HCT116 (cell line): ENCODE measurements around the gene UCP2. TPM values are rescaled to one million over a fixed set of nuclear protein-coding genes. Genes with fewer than 3 reads are reported as not detected.

Experiments used
- ATAC-seq: fragments of 200-7000 bp; cut with Tn5 transposase; 2 replicates; pipeline ENCODE4 v1.9.1; 2020; ENCODE audit warnings: mild to moderate bottlenecking, moderate library complexity
- BruUV-seq: library from RNA; stranded (reverse); fragments of 400-500 nt; replicated peaks from 2 replicates; lab custom pipeline; 2021; lab: Mats Ljungman, UMichigan
- CTCF ChIA-PET: fragments of 300-600 bp; sonication (Branson Sonifier 250); formaldehyde crosslinking; loops from one replicate; lab custom pipeline; 2021; ENCODE audit warnings: antibody characterized with exemption; lab: Charles Lee
- POLR2A ChIA-PET: fragments of 300-600, 350-600 bp; sonication (Branson Sonifier 250); formaldehyde crosslinking; loops from one replicate; lab custom pipeline; 2021; ENCODE audit warnings: antibody characterized with exemption; lab: Charles Lee
- RAD21 ChIA-PET, 2 experiments: fragments of 300-600 bp; sonication (Branson Sonifier 250); formaldehyde crosslinking; loops; one replicate each; lab custom pipeline; 2023; ENCODE audit warnings: low total read pairs in 2 of 2; ENCODE audit not compliant: uncharacterized antibody in 2 of 2, unreplicated experiment in 2 of 2, low non-redundant PET in 1 of 2; lab: Charles Lee
- DNase-seq: peaks from one replicate; pipeline ENCODE4 v3.0.0-alpha.2; 2010; ENCODE audit warnings: low read depth, low spot score
- H2AFZ ChIP-seq: fragments of 200-600 bp; shearing (Covaris generic), sonication (generic); 2 replicates; pipeline ENCODE4 v1.6.1; 2017; ENCODE audit warnings: low read depth, mixed run types, mixed read lengths, antibody characterized with exemption, low read length; ENCODE audit not compliant: poor library complexity, severe bottlenecking
- H3K27ac ChIP-seq: 2 replicates; pipeline ENCODE4 v1.5.1; 2012; ENCODE audit warnings: low read depth, low read length
- H3K27me3 ChIP-seq: fragments of 200-600 bp; sonication (generic); 2 replicates; pipeline ENCODE4 v1.6.1; 2016; ENCODE audit warnings: mixed run types, low read length, mixed read lengths; ENCODE audit not compliant: insufficient read depth
- H3K36me3 ChIP-seq, 2 experiments: fragments of 200-500 bp in 1 of 2; fragments of 200-600 bp in 1 of 2; sonication (Bioruptor generic) in 1 of 2; sonication (generic) in 1 of 2; 2 replicates each; pipeline versions ENCODE4 v1.5.1 to v1.6.1; 2014 to 2016; ENCODE audit warnings: low read length in 2 of 2, inconsistent platforms in 1 of 2, mixed read lengths in 1 of 2, mixed run types in 1 of 2; ENCODE audit not compliant: insufficient read depth in 2 of 2, control insufficient read depth in 1 of 2
- H3K4me1 ChIP-seq, 2 experiments: fragments of 200-600 bp in 1 of 2; sonication (generic) in 1 of 2; 2 replicates each; pipeline versions ENCODE4 v1.5.1 to v1.6.1; 2012 to 2017; ENCODE audit warnings: low read length in 2 of 2, inconsistent platforms in 1 of 2, mild to moderate bottlenecking in 1 of 2, mixed read lengths in 1 of 2, mixed run types in 1 of 2, moderate library complexity in 1 of 2; ENCODE audit not compliant: insufficient read depth in 2 of 2, control insufficient read depth in 1 of 2
- H3K4me2 ChIP-seq: fragments of 200-600 bp; sonication (generic); 2 replicates; pipeline ENCODE4 v1.6.1; 2017; ENCODE audit warnings: mixed run types, low read length, mixed read lengths
- H3K4me3 ChIP-seq, 2 experiments: fragments of 200-600 bp in 1 of 2; sonication (generic) in 1 of 2; replicated peaks in 1 of 2; 2 replicates each; pipeline ENCODE4 v1.5.1; 2011 to 2016; ENCODE audit warnings: low read length in 2 of 2, control low read depth in 1 of 2, low read depth in 1 of 2, mild to moderate bottlenecking in 1 of 2, mixed read lengths in 1 of 2, mixed run types in 1 of 2
- H3K79me2 ChIP-seq: fragments of 200-600 bp; sonication (generic); 2 replicates; pipeline ENCODE4 v1.6.1; 2017; ENCODE audit warnings: mild to moderate bottlenecking, mixed run types, low read length, moderate library complexity, mixed read lengths; ENCODE audit not compliant: insufficient read depth
- H3K9ac ChIP-seq: fragments of 200-600 bp; sonication (generic); 2 replicates; pipeline ENCODE4 v1.6.1; 2016; ENCODE audit warnings: low read length, mixed read lengths
- H3K9me2 ChIP-seq: fragments of 200-600 bp; sonication (generic), shearing (Covaris generic); 2 replicates; pipeline ENCODE4 v1.6.1; 2017; ENCODE audit warnings: mixed run types, mild to moderate bottlenecking, moderate library complexity; ENCODE audit not compliant: insufficient read depth
- H3K9me3 ChIP-seq, 2 experiments: fragments of 200-500 bp in 1 of 2; fragments of 200-600 bp in 1 of 2; sonication (Bioruptor generic) in 1 of 2; sonication (generic) in 1 of 2; 2 replicates each; pipeline ENCODE4 v1.6.1; 2014 to 2017; ENCODE audit warnings: low read length in 2 of 2, mixed read lengths in 2 of 2, inconsistent platforms in 1 of 2, low read depth in 1 of 2, mild to moderate bottlenecking in 1 of 2, mixed run types in 1 of 2, moderate library complexity in 1 of 2; ENCODE audit not compliant: control insufficient read depth in 1 of 2, insufficient read depth in 1 of 2
- H4K20me1 ChIP-seq: fragments of 200-600 bp; sonication (generic), shearing (Covaris generic); 2 replicates; pipeline ENCODE4 v1.6.1; 2017; ENCODE audit warnings: mixed run types, mild to moderate bottlenecking, moderate library complexity; ENCODE audit not compliant: insufficient read depth
- EZH2 ChIP-seq: fragments of 200-600 bp; sonication (generic); IDR thresholded peaks from 2 replicates; pipeline ENCODE4 v1.6.1; 2017; ENCODE audit warnings: antibody characterized with exemption, mixed run types
- JUND ChIP-seq: IDR thresholded peaks from 2 replicates; pipeline ENCODE4 v1.6.1; 2012
- POLR2AphosphoS5 ChIP-seq: IDR thresholded peaks from 2 replicates; pipeline ENCODE4 v1.6.1; 2011; ENCODE audit warnings: mild to moderate bottlenecking, low read depth, low read length, moderate library complexity
- RAD21 ChIP-seq: IDR thresholded peaks from 2 replicates; pipeline ENCODE4 v1.6.1; 2012; ENCODE audit warnings: low read depth, mild to moderate bottlenecking
- SRF ChIP-seq: IDR thresholded peaks from 2 replicates; pipeline ENCODE4 v1.6.1; 2012; ENCODE audit warnings: low read depth
- TCF7L2 ChIP-seq: IDR thresholded peaks from 2 replicates; pipeline ENCODE4 v1.7.0; 2011; ENCODE audit warnings: borderline replicate concordance, inconsistent platforms; ENCODE audit not compliant: insufficient read depth, insufficient read length; ENCODE audit errors: extremely low read depth
- YY1 ChIP-seq: IDR thresholded peaks from 2 replicates; pipeline ENCODE4 v1.6.1; 2011; ENCODE audit warnings: low read length, low read depth, moderate library complexity, mild to moderate bottlenecking; ENCODE audit not compliant: insufficient replicate concordance; ENCODE audit errors: extremely low read depth
- ZNF274 ChIP-seq: fragments of 200-500 bp; sonication (Bioruptor generic); IDR thresholded peaks from 2 replicates; pipeline ENCODE4 v1.6.1; 2014; ENCODE audit warnings: mild to moderate bottlenecking, low read depth, low read length, inconsistent platforms
- intact Hi-C: fragments of 100-400 bp; cut with micrococcal nuclease; formaldehyde crosslinking; loops from 2 replicates; pipeline ENCODE4 v1.10.0; 2022
- total RNA-seq: library from RNA; stranded (reverse); gene quantifications from one replicate; pipeline ENCODE4 v1.2.1, GENCODE V29; 2021; ENCODE audit not compliant: unreplicated experiment
- TF ChIP-seq, protein P1 (sequence below): IDR thresholded peaks from 2 replicates; pipeline ENCODE4 v1.6.1; 2012
- TF ChIP-seq, protein P2 (sequence below), 3 experiments: fragments of 200-600 bp in 1 of 3; sonication (generic) in 1 of 3; IDR thresholded peaks in 2 of 3; conservative IDR thresholded peaks in 1 of 3; 2 replicates each; pipeline ENCODE4 v1.5.1; 2012 to 2017; ENCODE audit warnings: low read depth in 2 of 3, low read length in 2 of 3, antibody characterized with exemption in 1 of 3, borderline replicate concordance in 1 of 3, control low read depth in 1 of 3, mild to moderate bottlenecking in 1 of 3, mixed read lengths in 1 of 3, mixed run types in 1 of 3, moderate library complexity in 1 of 3; ENCODE audit not compliant: insufficient read depth in 1 of 3

Gene UCP2
- total RNA-seq, 1 experiment from 2014 or later = 20.4 TPM

- H3K9me3 ChIP-seq = no peaks in the 10 kb centered on the region
- no peaks in the 10 kb centered on the region for H3K79me2 ChIP-seq
- H3K36me3 ChIP-seq = no peaks in the 10 kb centered on the region
- no peak for DNase-seq
- no peaks in the 10 kb centered on the region for H4K20me1 ChIP-seq
- H3K27me3 ChIP-seq = no peaks in the 10 kb centered on the region
- H2AFZ ChIP-seq = no peak overlapping the region
- no peaks in the 10 kb centered on the region for H3K4me1 ChIP-seq
- TF ChIP-seq RAD21 (0 out of 2 replicates have a peak, but pooled peaks have one; percentile 30), TCF7L2 (no peak), ZNF274 (no peak), EZH2 (no peak), SRF (no peak)
- TF ChIP-seq, protein P1, sequence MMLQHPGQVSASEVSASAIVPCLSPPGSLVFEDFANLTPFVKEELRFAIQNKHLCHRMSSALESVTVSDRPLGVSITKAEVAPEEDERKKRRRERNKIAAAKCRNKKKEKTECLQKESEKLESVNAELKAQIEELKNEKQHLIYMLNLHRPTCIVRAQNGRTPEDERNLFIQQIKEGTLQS = no peak
- TF ChIP-seq, protein P2, sequence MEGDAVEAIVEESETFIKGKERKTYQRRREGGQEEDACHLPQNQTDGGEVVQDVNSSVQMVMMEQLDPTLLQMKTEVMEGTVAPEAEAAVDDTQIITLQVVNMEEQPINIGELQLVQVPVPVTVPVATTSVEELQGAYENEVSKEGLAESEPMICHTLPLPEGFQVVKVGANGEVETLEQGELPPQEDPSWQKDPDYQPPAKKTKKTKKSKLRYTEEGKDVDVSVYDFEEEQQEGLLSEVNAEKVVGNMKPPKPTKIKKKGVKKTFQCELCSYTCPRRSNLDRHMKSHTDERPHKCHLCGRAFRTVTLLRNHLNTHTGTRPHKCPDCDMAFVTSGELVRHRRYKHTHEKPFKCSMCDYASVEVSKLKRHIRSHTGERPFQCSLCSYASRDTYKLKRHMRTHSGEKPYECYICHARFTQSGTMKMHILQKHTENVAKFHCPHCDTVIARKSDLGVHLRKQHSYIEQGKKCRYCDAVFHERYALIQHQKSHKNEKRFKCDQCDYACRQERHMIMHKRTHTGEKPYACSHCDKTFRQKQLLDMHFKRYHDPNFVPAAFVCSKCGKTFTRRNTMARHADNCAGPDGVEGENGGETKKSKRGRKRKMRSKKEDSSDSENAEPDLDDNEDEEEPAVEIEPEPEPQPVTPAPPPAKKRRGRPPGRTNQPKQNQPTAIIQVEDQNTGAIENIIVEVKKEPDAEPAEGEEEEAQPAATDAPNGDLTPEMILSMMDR (IDR thresholded peaks at IDR 0.05 in 2 of 3, conservative IDR thresholded peaks at IDR 0.05 in 1 of 3; ENCODE audit: borderline replicate concordance in 1 of 3, insufficient read depth in 1 of 3, low read depth in 2 of 3, low read length in 2 of 3) = peak in 2 of 3 experiments; percentile 13 to 21; a peak in 2 of 6 replicates
- no peaks in the 10 kb centered on the region for H3K9me2 ChIP-seq
- BruUV-seq = no TSS peak
- no peak overlapping the region for H3K9ac ChIP-seq
- no peak overlapping the region for H3K4me2 ChIP-seq
- CTCF ChIA-PET = no interaction called here
- POLR2A ChIA-PET = no interaction called here
- RAD21 ChIA-PET = no interaction called here
- intact Hi-C loops = no loop called here
- ATAC-seq = no peak
- H3K27ac ChIP-seq = no peak overlapping the region
- no peak overlapping the region for H3K4me3 ChIP-seq
Measured at GRCh38 chr11:73989156-73989555, 6.5 kb upstream of the UCP2 start.

- Histone ChIP-seq H3K27ac (no peak overlapping the region), H3K9ac (no peak overlapping the region), H3K79me2 (no peaks in the 10 kb centered on the region), H3K27me3 (no peaks in the 10 kb centered on the region), H3K9me3 (no peaks in the 10 kb centered on the region), H2AFZ (no peak overlapping the region), H3K4me3 (no peak overlapping the region), H4K20me1 (no peaks in the 10 kb centered on the region), H3K4me2 (no peak overlapping the region), H3K9me2 (no peaks in the 10 kb centered on the region), H3K36me3 (no peaks in the 10 kb centered on the region), H3K4me1 (peaks cover 3 to 8% of the 10 kb centered on the region in 2 experiments; a peak in 3 of 4 replicates)
- CTCF ChIA-PET = interaction anchor here (1.4 kb wide), 1 partner anchor 461 kb away, joined by 3 read pairs; no protein-coding TSS in a partner anchor
- TF ChIP-seq YY1 (no peak), SRF (no peak), POLR2AphosphoS5 (no peak), TCF7L2 (no peak), JUND (no peak)
- TF ChIP-seq, protein P2 (IDR thresholded peaks at IDR 0.05 in 2 of 3, conservative IDR thresholded peaks at IDR 0.05 in 1 of 3; ENCODE audit: borderline replicate concordance in 1 of 3, insufficient read depth in 1 of 3, low read depth in 2 of 3, low read length in 2 of 3) = no peak
- POLR2A ChIA-PET = no interaction called here
- RAD21 ChIA-PET = no interaction called here
- intact Hi-C loops = no loop called here
- DNase-seq (no peak), ATAC-seq (no peak)
- BruUV-seq = no TSS peak
Measured at GRCh38 chr11:73988227-73988626, 5.6 kb upstream of the UCP2 start.
